HEK293 (cell line): ENCODE data around the gene DNAH1.

ENCODE experiments used
- HOXC10 ChIP-seq: sonication (generic); formaldehyde crosslinking; IDR thresholded peaks from 2 replicates; pipeline ENCODE4 v1.8.1; 2023; ENCODE audit warnings: mild to moderate bottlenecking, missing genetic modification reagents
- INSM2 ChIP-seq: fragments of 450-650 bp; formaldehyde crosslinking; IDR thresholded peaks from 2 replicates; pipeline ENCODE4 v1.5.1; 2016; ENCODE audit warnings: missing biosample characterization, missing genetic modification characterization
- REPIN1 ChIP-seq: fragments of 450-650 bp; formaldehyde crosslinking; IDR thresholded peaks from 2 replicates; pipeline ENCODE4 v1.5.1; 2017; ENCODE audit warnings: missing biosample characterization, missing genetic modification characterization, low read depth
- REST ChIP-seq: fragments of 450-650 bp; formaldehyde crosslinking; IDR thresholded peaks from 2 replicates; pipeline ENCODE4 v1.5.1; 2016; ENCODE audit warnings: missing biosample characterization, missing genetic modification characterization
- TRIM28 ChIP-seq: IDR thresholded peaks from 2 replicates; pipeline ENCODE4 v1.6.1; 2011; ENCODE audit warnings: low read length, control low read depth, borderline replicate concordance
- WT1 ChIP-seq: fragments of 450-650 bp; formaldehyde crosslinking; IDR thresholded peaks from 2 replicates; pipeline ENCODE4 v1.5.1; 2016; ENCODE audit warnings: missing biosample characterization, missing genetic modification characterization
- YY1 ChIP-seq: fragments of 450-650 bp; formaldehyde crosslinking; IDR thresholded peaks from 2 replicates; pipeline ENCODE4 v1.5.1; 2018; ENCODE audit warnings: missing biosample characterization, missing genetic modification characterization
- ZBTB1 ChIP-seq: fragments of 450-650 bp; formaldehyde crosslinking; IDR thresholded peaks from 2 replicates; pipeline ENCODE4 v1.5.1; 2016; ENCODE audit warnings: missing biosample characterization, missing genetic modification characterization
- ZNF132 ChIP-seq: fragments of 450-650 bp; formaldehyde crosslinking; IDR thresholded peaks from 2 replicates; pipeline ENCODE4 v1.5.1; 2017; ENCODE audit warnings: missing biosample characterization, missing genetic modification characterization, borderline replicate concordance
- ZNF175 ChIP-seq: fragments of 450-650 bp; formaldehyde crosslinking; IDR thresholded peaks from 2 replicates; pipeline ENCODE4 v1.5.1; 2016; ENCODE audit warnings: missing biosample characterization, missing genetic modification characterization
- ZNF239 ChIP-seq: fragments of 450-650 bp; formaldehyde crosslinking; IDR thresholded peaks from 2 replicates; pipeline ENCODE4 v1.5.1; 2016; ENCODE audit warnings: missing biosample characterization, missing genetic modification characterization
- ZNF324 ChIP-seq: fragments of 450-650 bp; formaldehyde crosslinking; IDR thresholded peaks from 2 replicates; pipeline ENCODE4 v1.5.1; 2016; ENCODE audit warnings: missing biosample characterization, missing genetic modification characterization
- ZNF624 ChIP-seq: fragments of 450-650 bp; formaldehyde crosslinking; IDR thresholded peaks from 2 replicates; pipeline ENCODE4 v1.5.1; 2017; ENCODE audit warnings: missing biosample characterization, missing genetic modification characterization
- ZNF747 ChIP-seq: fragments of 450-650 bp; formaldehyde crosslinking; IDR thresholded peaks from 2 replicates; pipeline ENCODE4 v1.5.1; 2016; ENCODE audit warnings: missing biosample characterization, missing genetic modification characterization
- TF ChIP-seq, protein P1 (sequence below): fragments of 450-650 bp; formaldehyde crosslinking; IDR thresholded peaks from 2 replicates; pipeline ENCODE4 v1.5.1; 2016; ENCODE audit warnings: missing biosample characterization, missing genetic modification characterization
- TF ChIP-seq, protein P2 (sequence below): fragments of 450-650 bp; formaldehyde crosslinking; IDR thresholded peaks from 2 replicates; pipeline ENCODE4 v1.5.1; 2017; ENCODE audit warnings: missing biosample characterization, missing genetic modification characterization
- TF ChIP-seq, protein P3 (sequence below): fragments of 450-650 bp; formaldehyde crosslinking; IDR thresholded peaks from 2 replicates; pipeline ENCODE4 v1.5.1; 2016; ENCODE audit warnings: missing biosample characterization, missing genetic modification characterization, low read depth

DNAH1 gene

GRCh38 chr3:52277972-52278509 lies 38.1 kb upstream of the DNAH1 start (continued):
- TF ChIP-seq, protein P1, sequence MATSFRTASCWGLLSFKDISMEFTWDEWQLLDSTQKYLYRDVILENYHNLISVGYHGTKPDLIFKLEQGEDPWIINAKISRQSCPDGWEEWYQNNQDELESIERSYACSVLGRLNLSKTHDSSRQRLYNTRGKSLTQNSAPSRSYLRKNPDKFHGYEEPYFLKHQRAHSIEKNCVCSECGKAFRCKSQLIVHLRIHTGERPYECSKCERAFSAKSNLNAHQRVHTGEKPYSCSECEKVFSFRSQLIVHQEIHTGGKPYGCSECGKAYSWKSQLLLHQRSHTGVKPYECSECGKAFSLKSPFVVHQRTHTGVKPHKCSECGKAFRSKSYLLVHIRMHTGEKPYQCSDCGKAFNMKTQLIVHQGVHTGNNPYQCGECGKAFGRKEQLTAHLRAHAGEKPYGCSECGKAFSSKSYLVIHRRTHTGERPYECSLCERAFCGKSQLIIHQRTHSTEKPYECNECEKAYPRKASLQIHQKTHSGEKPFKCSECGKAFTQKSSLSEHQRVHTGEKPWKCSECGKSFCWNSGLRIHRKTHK (tag by site-specific recombination): no peak
- TF ChIP-seq INSM2 (tag by site-specific recombination): no peak
- no peak for TF ChIP-seq WT1 (tag by site-specific recombination)
- no peak for TF ChIP-seq ZBTB1 (tag by site-specific recombination)
- no peak for TF ChIP-seq ZNF624 (tag by site-specific recombination)
- TF ChIP-seq TRIM28: no peak
- TF ChIP-seq, protein P2, sequence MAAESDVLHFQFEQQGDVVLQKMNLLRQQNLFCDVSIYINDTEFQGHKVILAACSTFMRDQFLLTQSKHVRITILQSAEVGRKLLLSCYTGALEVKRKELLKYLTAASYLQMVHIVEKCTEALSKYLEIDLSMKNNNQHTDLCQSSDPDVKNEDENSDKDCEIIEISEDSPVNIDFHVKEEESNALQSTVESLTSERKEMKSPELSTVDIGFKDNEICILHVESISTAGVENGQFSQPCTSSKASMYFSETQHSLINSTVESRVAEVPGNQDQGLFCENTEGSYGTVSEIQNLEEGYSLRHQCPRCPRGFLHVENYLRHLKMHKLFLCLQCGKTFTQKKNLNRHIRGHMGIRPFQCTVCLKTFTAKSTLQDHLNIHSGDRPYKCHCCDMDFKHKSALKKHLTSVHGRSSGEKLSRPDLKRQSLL (tag by site-specific recombination): peak; percentile 48; the same call in 1 of the 2 replicates
- TF ChIP-seq ZNF132 (tag by site-specific recombination): no peak
- TF ChIP-seq, protein P3, sequence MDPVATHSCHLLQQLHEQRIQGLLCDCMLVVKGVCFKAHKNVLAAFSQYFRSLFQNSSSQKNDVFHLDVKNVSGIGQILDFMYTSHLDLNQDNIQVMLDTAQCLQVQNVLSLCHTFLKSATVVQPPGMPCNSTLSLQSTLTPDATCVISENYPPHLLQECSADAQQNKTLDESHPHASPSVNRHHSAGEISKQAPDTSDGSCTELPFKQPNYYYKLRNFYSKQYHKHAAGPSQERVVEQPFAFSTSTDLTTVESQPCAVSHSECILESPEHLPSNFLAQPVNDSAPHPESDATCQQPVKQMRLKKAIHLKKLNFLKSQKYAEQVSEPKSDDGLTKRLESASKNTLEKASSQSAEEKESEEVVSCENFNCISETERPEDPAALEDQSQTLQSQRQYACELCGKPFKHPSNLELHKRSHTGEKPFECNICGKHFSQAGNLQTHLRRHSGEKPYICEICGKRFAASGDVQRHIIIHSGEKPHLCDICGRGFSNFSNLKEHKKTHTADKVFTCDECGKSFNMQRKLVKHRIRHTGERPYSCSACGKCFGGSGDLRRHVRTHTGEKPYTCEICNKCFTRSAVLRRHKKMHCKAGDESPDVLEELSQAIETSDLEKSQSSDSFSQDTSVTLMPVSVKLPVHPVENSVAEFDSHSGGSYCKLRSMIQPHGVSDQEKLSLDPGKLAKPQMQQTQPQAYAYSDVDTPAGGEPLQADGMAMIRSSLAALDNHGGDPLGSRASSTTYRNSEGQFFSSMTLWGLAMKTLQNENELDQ (tag by site-specific recombination): no peak
- no peak for TF ChIP-seq ZNF324 (tag by site-specific recombination)
- TF ChIP-seq HOXC10 (CRISPR knock-in tag): no peak
- TF ChIP-seq ZNF239: no peak
- 0 out of 2 replicates have a peak, but pooled peaks have one; percentile 17 for TF ChIP-seq REST (tag by site-specific recombination)
- no peak for TF ChIP-seq ZNF175 (tag by site-specific recombination)
- TF ChIP-seq REPIN1 (tag by site-specific recombination): no peak
- peak; percentile 57; the same call in 1 of the 2 replicates for TF ChIP-seq YY1 (tag by site-specific recombination)
- no peak for TF ChIP-seq ZNF747 (tag by site-specific recombination)
